ENCODE results near the gene NTSR1. TPM values are rescaled to one million over a fixed set of nuclear protein-coding genes. Genes with fewer than 3 reads are reported as not detected.

The NTSR1 gene
- total and polyA plus RNA-seq, 2 experiments from 2014 or later = 0.15 to 1.4 TPM

DNA sequence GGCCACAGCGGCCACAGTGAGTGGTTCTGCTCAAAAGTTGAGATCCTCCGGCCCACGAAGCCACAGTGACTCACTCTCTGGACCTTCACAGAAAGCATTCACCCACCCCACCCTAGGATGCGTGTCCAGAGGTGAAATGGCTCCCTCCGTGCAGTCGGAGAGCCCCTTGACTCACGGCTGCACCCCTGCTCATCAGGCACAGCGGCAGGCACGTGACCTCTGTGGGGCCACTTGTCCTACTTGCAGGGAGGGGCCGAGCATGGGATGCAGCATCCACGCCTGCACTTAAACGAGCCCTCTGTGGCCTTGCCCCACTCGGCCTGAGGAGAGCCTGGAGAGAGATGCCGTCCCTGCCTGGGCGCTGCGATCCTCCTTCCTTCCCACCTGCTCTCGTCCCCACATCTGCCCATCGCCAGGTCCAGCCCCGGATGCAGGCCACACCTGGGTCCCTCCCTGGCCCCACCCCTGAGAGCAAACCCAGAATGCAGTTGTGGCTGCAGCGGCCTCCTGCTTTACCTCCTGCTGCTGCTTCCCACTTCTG lies 28.7 kb downstream of the NTSR1 start (continued):
- TF ChIP-seq, protein P1, sequence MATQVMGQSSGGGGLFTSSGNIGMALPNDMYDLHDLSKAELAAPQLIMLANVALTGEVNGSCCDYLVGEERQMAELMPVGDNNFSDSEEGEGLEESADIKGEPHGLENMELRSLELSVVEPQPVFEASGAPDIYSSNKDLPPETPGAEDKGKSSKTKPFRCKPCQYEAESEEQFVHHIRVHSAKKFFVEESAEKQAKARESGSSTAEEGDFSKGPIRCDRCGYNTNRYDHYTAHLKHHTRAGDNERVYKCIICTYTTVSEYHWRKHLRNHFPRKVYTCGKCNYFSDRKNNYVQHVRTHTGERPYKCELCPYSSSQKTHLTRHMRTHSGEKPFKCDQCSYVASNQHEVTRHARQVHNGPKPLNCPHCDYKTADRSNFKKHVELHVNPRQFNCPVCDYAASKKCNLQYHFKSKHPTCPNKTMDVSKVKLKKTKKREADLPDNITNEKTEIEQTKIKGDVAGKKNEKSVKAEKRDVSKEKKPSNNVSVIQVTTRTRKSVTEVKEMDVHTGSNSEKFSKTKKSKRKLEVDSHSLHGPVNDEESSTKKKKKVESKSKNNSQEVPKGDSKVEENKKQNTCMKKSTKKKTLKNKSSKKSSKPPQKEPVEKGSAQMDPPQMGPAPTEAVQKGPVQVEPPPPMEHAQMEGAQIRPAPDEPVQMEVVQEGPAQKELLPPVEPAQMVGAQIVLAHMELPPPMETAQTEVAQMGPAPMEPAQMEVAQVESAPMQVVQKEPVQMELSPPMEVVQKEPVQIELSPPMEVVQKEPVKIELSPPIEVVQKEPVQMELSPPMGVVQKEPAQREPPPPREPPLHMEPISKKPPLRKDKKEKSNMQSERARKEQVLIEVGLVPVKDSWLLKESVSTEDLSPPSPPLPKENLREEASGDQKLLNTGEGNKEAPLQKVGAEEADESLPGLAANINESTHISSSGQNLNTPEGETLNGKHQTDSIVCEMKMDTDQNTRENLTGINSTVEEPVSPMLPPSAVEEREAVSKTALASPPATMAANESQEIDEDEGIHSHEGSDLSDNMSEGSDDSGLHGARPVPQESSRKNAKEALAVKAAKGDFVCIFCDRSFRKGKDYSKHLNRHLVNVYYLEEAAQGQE (IDR thresholded peaks at IDR 0.05; ENCODE audit: unreplicated experiment) = no peak
- TF ChIP-seq EZH2phosphoT487 (IDR thresholded peaks at IDR 0.05; ENCODE audit: unreplicated experiment) = no peak
- TF ChIP-seq CREB1 (CRISPR knock-in tag; IDR thresholded peaks at IDR 0.05; ENCODE audit: low read depth) = no peak
- TF ChIP-seq ZNF331 (CRISPR knock-in tag; IDR thresholded peaks at IDR 0.05; ENCODE audit: low read depth) = no peak
- TF ChIP-seq JUNB (IDR thresholded peaks at IDR 0.05; ENCODE audit: unreplicated experiment) = no peak
- no peak for TF ChIP-seq STAT1 (IDR thresholded peaks at IDR 0.05; ENCODE audit: unreplicated experiment)
- TF ChIP-seq EZH2 (IDR thresholded peaks at IDR 0.05; ENCODE audit: low read depth, unreplicated experiment) = no peak
- TF ChIP-seq, protein P2, sequence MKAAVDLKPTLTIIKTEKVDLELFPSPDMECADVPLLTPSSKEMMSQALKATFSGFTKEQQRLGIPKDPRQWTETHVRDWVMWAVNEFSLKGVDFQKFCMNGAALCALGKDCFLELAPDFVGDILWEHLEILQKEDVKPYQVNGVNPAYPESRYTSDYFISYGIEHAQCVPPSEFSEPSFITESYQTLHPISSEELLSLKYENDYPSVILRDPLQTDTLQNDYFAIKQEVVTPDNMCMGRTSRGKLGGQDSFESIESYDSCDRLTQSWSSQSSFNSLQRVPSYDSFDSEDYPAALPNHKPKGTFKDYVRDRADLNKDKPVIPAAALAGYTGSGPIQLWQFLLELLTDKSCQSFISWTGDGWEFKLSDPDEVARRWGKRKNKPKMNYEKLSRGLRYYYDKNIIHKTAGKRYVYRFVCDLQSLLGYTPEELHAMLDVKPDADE (IDR thresholded peaks at IDR 0.05) = no peak

DNA sequence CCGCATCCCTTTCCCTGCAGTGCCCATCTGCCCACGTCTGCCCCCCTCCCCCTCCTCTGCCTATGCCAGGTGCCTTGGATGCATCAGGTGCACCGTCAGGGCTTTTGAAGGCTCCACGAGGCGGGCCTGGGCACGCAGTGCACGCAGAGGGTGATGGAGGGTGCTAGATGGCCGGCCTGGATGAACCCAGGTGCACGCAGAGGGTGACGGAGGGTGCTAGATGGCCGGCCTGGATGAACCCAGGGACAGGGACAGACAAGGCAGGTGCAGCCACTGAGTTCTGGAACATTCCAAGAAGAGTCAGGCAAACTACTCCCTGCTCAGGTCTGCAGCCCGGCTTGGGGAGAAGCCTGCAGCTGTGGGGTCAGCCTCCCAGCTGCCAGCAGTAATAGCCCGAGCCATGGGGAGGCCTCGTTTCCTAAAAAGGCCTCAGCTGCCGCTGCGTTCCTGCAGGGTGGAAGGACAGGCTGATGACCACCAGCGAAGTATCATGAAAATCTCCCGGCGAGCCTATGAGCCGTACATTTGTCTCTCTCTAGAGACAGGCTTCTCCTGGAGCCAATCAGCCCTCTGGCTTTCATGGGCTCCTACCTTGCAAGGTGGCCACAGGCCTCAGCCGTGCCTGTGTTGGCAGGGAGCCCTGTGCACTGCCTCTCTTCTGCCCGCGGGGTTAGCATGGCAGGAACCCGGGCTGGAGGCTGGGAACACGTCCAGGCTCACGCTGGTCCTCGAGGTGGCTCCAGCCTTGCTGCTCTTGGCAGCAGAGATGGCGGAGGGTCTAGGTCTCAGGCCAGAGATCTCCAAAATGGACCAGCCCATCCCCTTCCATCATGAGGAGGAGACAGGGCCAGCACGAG lies 29.6 kb downstream of the NTSR1 start:
- ATAC-seq (no peak), DNase-seq (ENCODE audit: low spot score) (no peak)
- no peak overlapping the region for H3K4me3 Mint-ChIP-seq
- 0 out of 2 replicates have a peak, but pooled peaks cover 3% of the 10 kb centered on the region for H3F3A ChIP-seq (replicated peaks; ENCODE audit: low read depth)
- H3K4me1 ChIP-seq (ENCODE audit: insufficient read depth) = no peaks in the 10 kb centered on the region
- H4K20me1 ChIP-seq (replicated peaks; ENCODE audit: insufficient read depth) = no peaks in the 10 kb centered on the region
- H3K9me2 ChIP-seq (ENCODE audit: insufficient read depth) = no peaks in the 10 kb centered on the region
- H3K27ac Mint-ChIP-seq = no peak overlapping the region
- H3K4me3 ChIP-seq = no peak overlapping the region
- H3K4me2 ChIP-seq = no peak overlapping the region
- H3K27ac ChIP-seq (ENCODE audit: low read depth) = no peak overlapping the region
- H3K27me3 Mint-ChIP-seq (ENCODE audit: insufficient read depth, low read depth, poor library complexity) = peaks cover 11% of the 10 kb centered on the region
- H3K9me3 Mint-ChIP-seq = no peaks in the 10 kb centered on the region
- H2AFZ ChIP-seq = no peak overlapping the region
- H3K79me2 ChIP-seq (replicated peaks; ENCODE audit: insufficient read depth) = no peaks in the 10 kb centered on the region
- H3K36me3 ChIP-seq (ENCODE audit: insufficient read depth) = no peaks in the 10 kb centered on the region
- no peaks in the 10 kb centered on the region for H3K36me3 Mint-ChIP-seq (ENCODE audit: low read depth)
- no peaks in the 10 kb centered on the region for H3K27me3 ChIP-seq (ENCODE audit: insufficient read depth)
- peaks cover 25% of the 10 kb centered on the region for H3K4me1 Mint-ChIP-seq
- TF ChIP-seq, protein P2 (IDR thresholded peaks at IDR 0.05) = no peak
- TF ChIP-seq, protein P1 (IDR thresholded peaks at IDR 0.05; ENCODE audit: unreplicated experiment) = no peak
- TF ChIP-seq EZH2 (IDR thresholded peaks at IDR 0.05; ENCODE audit: low read depth, unreplicated experiment) = no peak
- no peak for TF ChIP-seq NANOG (IDR thresholded peaks at IDR 0.05; ENCODE audit: borderline replicate concordance)
- no peak for TF ChIP-seq STAT1 (IDR thresholded peaks at IDR 0.05; ENCODE audit: unreplicated experiment)
- no peak for TF ChIP-seq CREB1 (CRISPR knock-in tag; IDR thresholded peaks at IDR 0.05; ENCODE audit: low read depth)
- TF ChIP-seq POLR2AphosphoS5 (IDR thresholded peaks at IDR 0.05; ENCODE audit: low read depth) = no peak

Measured in GM23338 (cell line).